GM12872 (cell line): ENCODE measurements around the gene PPOX.

Experiments used
- CTCF ChIP-seq: IDR thresholded peaks from 3 replicates; pipeline ENCODE4 v1.5.1; 2011; ENCODE audit warnings: low read depth, mild to moderate bottlenecking, low read length, moderate library complexity; ENCODE audit not compliant: insufficient read depth

The PPOX gene

GRCh38 chr1:161127649-161128048 is 38.6 kb upstream of the PPOX start:
- TF ChIP-seq CTCF, result no peak

GRCh38 chr1:161128591-161129420 is 37.4 kb upstream of the PPOX start:
- no peak for TF ChIP-seq CTCF

GRCh38 chr1:161130266-161130665 is 36.0 kb upstream of the PPOX start:
- no peak for TF ChIP-seq CTCF

- TF ChIP-seq CTCF, result no peak
Observed at GRCh38 chr1:161131523-161132409, 34.5 kb upstream of the PPOX start.

GRCh38 chr1:161132410-161133219 is 33.6 kb upstream of the PPOX start, which contains the start of gene DEDD:
Gene DEDD (minus strand): TSS chr1:161132667. CDS start chr1:161124462, 8,205 bp downstream.
- peak; percentile 17; the same call in 1 of the 3 replicates for TF ChIP-seq CTCF

- no peak for TF ChIP-seq CTCF
Observed at GRCh38 chr1:161133220-161133740, 32.9 kb upstream of the PPOX start.
